ENCODE results near the gene PHACTR1.
"Not testable (repeated sequence)": the region's sequence is repeated elsewhere in the genome, so short reads cannot be mapped to it uniquely, and the experiment has no call there.

Gene PHACTR1

DNA sequence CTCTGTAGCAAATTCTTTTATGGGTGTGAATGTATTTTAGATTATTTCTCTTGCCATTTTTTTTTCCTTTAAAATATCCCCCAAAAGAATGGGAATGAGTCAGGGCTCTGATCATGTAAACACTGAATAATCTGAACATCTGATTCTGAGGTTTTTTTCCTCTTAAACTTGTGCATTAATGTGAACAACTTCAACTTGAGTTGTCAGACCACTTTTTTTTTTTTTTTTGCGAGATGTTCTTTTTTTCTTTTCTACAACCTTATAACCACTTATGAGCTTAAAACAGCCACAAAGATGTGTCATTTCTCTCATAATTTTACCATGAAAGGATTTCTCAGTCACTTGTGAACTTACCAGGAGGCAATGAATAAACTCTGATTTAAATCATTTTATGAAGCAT lies 526.5 kb downstream of the PHACTR1 start:
- FAIRE-seq (no peak), DNase-seq (ENCODE audit: insufficient read length, low spot score) (no peak)
- TF ChIP-seq POLR2AphosphoS5 (IDR thresholded peaks at IDR 0.05; ENCODE audit: low read depth, low read length) = no peak
- TF ChIP-seq POLR2A (IDR thresholded peaks at IDR 0.05; ENCODE audit: low read depth, low read length) = no peak
- TF ChIP-seq SPI1 (IDR thresholded peaks at IDR 0.05; ENCODE audit: low read depth, low read length) = no peak
- TF ChIP-seq PAX5 (IDR thresholded peaks at IDR 0.05; ENCODE audit: insufficient read depth, low read length, severe bottlenecking) = no peak
- no peak for TF ChIP-seq POU2F2 (IDR thresholded peaks at IDR 0.05; ENCODE audit: low read depth, low read length)
- no peak for TF ChIP-seq TAF1 (IDR thresholded peaks at IDR 0.05; ENCODE audit: low read depth, low read length)

DNA sequence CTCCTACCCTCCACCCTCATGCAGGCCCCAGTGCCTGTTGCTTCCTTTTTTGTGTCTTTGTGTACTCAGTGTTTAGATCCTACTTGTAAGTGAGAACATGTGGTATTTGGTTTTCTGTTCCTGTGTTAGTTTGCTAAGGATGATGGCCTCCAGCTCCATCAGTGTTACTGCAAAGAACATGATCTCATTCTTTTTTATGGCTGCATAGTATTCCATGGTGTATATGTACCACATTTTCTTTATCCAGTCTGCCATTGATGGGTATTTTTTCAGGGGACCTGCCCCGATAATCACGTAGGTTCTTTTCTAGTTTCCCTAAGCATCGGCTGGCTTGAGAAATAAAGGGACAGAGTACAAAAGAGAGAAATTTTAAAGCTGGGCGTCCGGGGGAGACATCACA lies 527.2 kb downstream of the PHACTR1 start:
- not testable (repeated sequence) for FAIRE-seq; DNase-seq (ENCODE audit: insufficient read length, low spot score)

DNA sequence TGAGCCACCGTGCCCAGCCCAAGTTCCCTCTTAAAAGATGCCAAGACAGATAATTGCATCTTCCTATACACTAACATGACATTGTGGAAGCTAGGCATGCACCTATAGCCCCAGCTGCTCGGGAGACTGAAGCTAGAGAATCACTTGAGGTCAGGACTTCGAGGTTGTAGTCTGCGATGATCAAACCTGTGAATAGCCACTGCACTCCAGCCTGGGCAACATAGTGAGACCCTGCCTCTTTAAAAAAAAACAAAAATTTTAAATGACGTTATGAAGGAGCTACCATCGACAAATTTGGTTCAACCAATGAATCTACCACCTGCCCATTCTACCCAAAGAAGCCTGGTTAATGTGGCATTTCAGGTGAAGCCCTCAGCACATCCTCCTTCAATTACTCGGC lies 531.1 kb downstream of the PHACTR1 start:
- FAIRE-seq = no peak
- TF ChIP-seq POU2F2 (IDR thresholded peaks at IDR 0.05; ENCODE audit: low read depth, low read length) (no peak), TAF1 (IDR thresholded peaks at IDR 0.05; ENCODE audit: low read depth, low read length) (no peak), POLR2A (IDR thresholded peaks at IDR 0.05; ENCODE audit: low read depth, low read length) (no peak), PAX5 (IDR thresholded peaks at IDR 0.05; ENCODE audit: insufficient read depth, low read length, severe bottlenecking) (no peak), POLR2AphosphoS5 (IDR thresholded peaks at IDR 0.05; ENCODE audit: low read depth, low read length) (no peak), SPI1 (IDR thresholded peaks at IDR 0.05; ENCODE audit: low read depth, low read length) (no peak)
- no peak for DNase-seq (ENCODE audit: insufficient read length, low spot score)

DNA sequence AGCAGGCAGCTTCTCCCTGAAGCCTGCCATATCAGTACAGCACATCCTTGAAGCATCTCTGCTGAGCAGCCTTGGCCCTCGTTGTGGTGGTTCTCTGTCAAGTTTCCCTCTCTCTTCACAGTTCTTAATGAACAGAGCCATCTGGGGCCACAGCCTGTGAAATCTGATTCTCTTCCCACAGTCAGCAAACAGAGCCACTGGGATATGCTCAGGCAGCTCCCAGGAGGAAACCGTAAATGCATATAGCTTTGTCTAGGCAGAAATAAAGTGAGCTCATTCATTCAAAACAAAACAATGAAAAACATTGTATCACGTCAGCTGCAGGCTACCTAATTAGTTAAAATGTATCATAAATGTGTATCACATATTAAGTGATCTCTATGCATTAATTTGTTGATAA lies 531.5 kb downstream of the PHACTR1 start:
- no peak for FAIRE-seq
- DNase-seq (ENCODE audit: insufficient read length, low spot score) = no peak
- no peak for TF ChIP-seq SPI1 (IDR thresholded peaks at IDR 0.05; ENCODE audit: low read depth, low read length)
- no peak for TF ChIP-seq POU2F2 (IDR thresholded peaks at IDR 0.05; ENCODE audit: low read depth, low read length)
- no peak for TF ChIP-seq TAF1 (IDR thresholded peaks at IDR 0.05; ENCODE audit: low read depth, low read length)
- no peak for TF ChIP-seq POLR2A (IDR thresholded peaks at IDR 0.05; ENCODE audit: low read depth, low read length)
- no peak for TF ChIP-seq POLR2AphosphoS5 (IDR thresholded peaks at IDR 0.05; ENCODE audit: low read depth, low read length)
- no peak for TF ChIP-seq PAX5 (IDR thresholded peaks at IDR 0.05; ENCODE audit: insufficient read depth, low read length, severe bottlenecking)

DNA sequence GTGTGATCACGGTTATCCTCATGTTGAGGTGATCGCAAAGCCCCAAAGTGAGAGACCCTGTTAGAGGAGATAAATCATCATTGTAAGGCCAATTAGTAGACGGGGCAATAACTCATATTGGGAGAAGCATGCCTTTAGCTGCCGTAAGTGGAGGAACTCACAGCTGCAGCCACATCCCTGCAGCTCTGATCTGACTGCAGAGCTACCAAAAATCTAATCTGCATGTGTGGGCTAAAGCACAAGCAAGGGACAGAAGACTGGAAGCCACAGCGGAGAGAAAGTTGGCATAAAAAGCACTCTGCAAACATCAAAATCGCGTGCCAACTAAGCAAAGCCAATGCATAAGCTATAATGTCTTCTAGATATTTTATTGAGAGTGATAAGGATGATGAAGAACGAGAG lies 532.0 kb downstream of the PHACTR1 start:
- FAIRE-seq (no peak), DNase-seq (ENCODE audit: insufficient read length, low spot score) (no peak)
- no peak for TF ChIP-seq POLR2AphosphoS5 (IDR thresholded peaks at IDR 0.05; ENCODE audit: low read depth, low read length)
- no peak for TF ChIP-seq PAX5 (IDR thresholded peaks at IDR 0.05; ENCODE audit: insufficient read depth, low read length, severe bottlenecking)
- no peak for TF ChIP-seq POU2F2 (IDR thresholded peaks at IDR 0.05; ENCODE audit: low read depth, low read length)
- no peak for TF ChIP-seq SPI1 (IDR thresholded peaks at IDR 0.05; ENCODE audit: low read depth, low read length)
- no peak for TF ChIP-seq POLR2A (IDR thresholded peaks at IDR 0.05; ENCODE audit: low read depth, low read length)
- TF ChIP-seq TAF1 (IDR thresholded peaks at IDR 0.05; ENCODE audit: low read depth, low read length) = no peak

DNA sequence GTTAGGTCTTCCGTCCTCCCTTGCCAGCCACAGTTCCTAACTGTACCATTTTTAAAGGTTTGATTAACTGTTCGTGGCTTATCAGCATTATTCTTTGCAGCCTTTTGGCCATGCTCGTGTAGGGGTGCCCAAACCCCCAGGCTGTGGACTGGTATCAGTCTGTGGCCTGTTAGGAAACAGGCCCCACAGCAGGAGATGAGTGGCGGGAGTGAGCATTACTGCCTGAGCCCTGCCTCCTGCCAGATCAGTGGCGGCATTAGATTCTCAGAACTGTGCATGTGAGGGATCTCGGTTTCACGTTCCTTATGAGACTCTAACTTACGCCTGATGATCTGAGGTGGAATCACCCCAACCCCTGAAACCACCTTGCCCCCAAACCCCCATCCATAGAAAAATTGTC lies 532.4 kb downstream of the PHACTR1 start:
- FAIRE-seq (no peak), DNase-seq (ENCODE audit: insufficient read length, low spot score) (no peak)
- TF ChIP-seq POLR2A (IDR thresholded peaks at IDR 0.05; ENCODE audit: low read depth, low read length) (no peak), POLR2AphosphoS5 (IDR thresholded peaks at IDR 0.05; ENCODE audit: low read depth, low read length) (no peak), TAF1 (IDR thresholded peaks at IDR 0.05; ENCODE audit: low read depth, low read length) (no peak)

DNA sequence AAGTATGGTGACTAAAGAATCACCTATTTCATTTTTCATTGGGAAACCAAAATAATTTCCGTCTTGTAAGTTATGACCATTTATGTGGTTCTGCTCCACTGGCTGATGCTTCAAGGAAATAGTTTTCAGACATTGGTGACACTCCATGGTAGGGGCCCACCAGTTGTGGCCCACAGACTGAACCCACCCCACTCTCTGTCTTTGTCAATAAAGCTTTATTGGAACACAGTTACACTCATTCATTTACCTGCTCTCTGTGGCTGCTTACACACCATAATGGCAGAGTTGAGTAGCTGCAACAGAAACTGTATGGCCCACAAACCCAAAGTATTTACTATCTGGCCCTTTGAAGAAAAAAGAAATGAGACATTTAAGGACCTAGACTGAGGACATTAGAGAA lies 533.2 kb downstream of the PHACTR1 start:
- TF ChIP-seq POU2F2 (IDR thresholded peaks at IDR 0.05; ENCODE audit: low read depth, low read length) (no peak), POLR2A (IDR thresholded peaks at IDR 0.05; ENCODE audit: low read depth, low read length) (no peak), TAF1 (IDR thresholded peaks at IDR 0.05; ENCODE audit: low read depth, low read length) (no peak), POLR2AphosphoS5 (IDR thresholded peaks at IDR 0.05; ENCODE audit: low read depth, low read length) (no peak), SPI1 (IDR thresholded peaks at IDR 0.05; ENCODE audit: low read depth, low read length) (no peak)
- DNase-seq (ENCODE audit: insufficient read length, low spot score) = no peak
- FAIRE-seq = no peak

DNA sequence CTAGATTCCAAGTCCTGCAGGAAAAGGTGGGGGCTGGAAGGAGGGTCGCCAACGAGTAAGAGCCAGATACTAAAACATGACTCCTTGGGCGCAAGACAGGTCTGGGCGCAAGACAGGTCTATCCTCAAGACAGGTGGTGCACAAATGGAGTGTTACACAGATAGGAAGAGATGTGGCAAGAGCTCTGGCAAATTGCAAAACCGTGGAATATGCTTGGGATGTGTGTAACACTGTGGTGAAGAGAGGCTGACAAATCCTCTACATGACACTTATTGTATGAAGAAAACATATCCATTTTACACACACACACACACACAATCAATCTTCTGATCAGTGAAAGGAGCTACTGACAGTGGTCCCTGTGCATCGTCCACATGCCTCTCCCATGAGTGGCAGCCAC lies 534.1 kb downstream of the PHACTR1 start:
- DNase-seq (ENCODE audit: insufficient read length, low spot score) (no peak), FAIRE-seq (no peak)
- TF ChIP-seq POLR2AphosphoS5 (IDR thresholded peaks at IDR 0.05; ENCODE audit: low read depth, low read length) (no peak), SPI1 (IDR thresholded peaks at IDR 0.05; ENCODE audit: low read depth, low read length) (no peak), POU2F2 (IDR thresholded peaks at IDR 0.05; ENCODE audit: low read depth, low read length) (no peak), PAX5 (IDR thresholded peaks at IDR 0.05; ENCODE audit: insufficient read depth, low read length, severe bottlenecking) (no peak), POLR2A (IDR thresholded peaks at IDR 0.05; ENCODE audit: low read depth, low read length) (no peak), TAF1 (IDR thresholded peaks at IDR 0.05; ENCODE audit: low read depth, low read length) (no peak)

DNA sequence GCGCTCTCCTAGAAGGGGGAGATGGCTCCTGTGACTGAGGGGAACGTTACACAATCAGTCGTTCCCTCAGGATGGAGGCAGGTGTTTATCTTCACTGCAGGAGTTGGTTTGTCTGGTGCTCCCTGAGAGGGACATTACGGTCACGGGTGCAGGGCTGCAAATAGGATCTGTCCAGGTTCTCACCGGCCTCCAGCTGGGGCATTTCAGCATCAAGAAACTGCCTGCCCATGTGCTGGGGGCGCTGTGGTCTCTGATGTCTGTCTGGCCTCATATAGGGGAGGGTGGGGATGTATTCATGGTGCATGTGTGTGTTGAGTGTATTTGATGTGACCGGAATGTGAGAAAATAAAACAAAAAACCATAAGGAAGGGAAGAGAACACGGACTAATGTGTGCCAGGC lies 534.7 kb downstream of the PHACTR1 start:
- FAIRE-seq (no peak), DNase-seq (ENCODE audit: insufficient read length, low spot score) (no peak)
- TF ChIP-seq POU2F2 (IDR thresholded peaks at IDR 0.05; ENCODE audit: low read depth, low read length) (no peak), PAX5 (IDR thresholded peaks at IDR 0.05; ENCODE audit: insufficient read depth, low read length, severe bottlenecking) (no peak), TAF1 (IDR thresholded peaks at IDR 0.05; ENCODE audit: low read depth, low read length) (no peak)

DNA sequence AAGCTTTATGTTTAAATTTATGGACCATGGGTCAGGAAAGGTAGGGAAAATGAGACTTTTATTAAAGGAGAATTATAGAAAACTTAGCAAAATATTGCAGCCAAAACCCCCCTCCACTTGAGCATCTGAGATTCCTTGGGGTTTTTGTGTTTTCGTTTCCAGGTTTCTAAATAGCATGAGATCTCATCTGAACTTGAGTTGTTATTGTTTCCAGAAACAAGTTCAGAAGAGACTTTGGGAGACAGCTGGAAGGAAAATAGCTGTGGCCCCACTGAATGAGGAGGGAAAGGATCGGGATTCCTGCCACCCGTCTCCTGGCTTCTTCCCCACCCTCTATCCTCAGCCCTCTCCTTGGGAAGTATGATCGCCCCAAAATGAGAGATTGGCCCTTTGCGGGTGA lies 536.2 kb downstream of the PHACTR1 start:
- no peak for TF ChIP-seq TAF1 (IDR thresholded peaks at IDR 0.05; ENCODE audit: low read depth, low read length)
- TF ChIP-seq SPI1 (IDR thresholded peaks at IDR 0.05; ENCODE audit: low read depth, low read length) = no peak
- TF ChIP-seq PAX5 (IDR thresholded peaks at IDR 0.05; ENCODE audit: insufficient read depth, low read length, severe bottlenecking) = no peak
- TF ChIP-seq POLR2A (IDR thresholded peaks at IDR 0.05; ENCODE audit: low read depth, low read length) = no peak
- TF ChIP-seq POU2F2 (IDR thresholded peaks at IDR 0.05; ENCODE audit: low read depth, low read length) = no peak
- TF ChIP-seq POLR2AphosphoS5 (IDR thresholded peaks at IDR 0.05; ENCODE audit: low read depth, low read length) = no peak
- DNase-seq (ENCODE audit: insufficient read length, low spot score) (no peak), FAIRE-seq (no peak)

DNA sequence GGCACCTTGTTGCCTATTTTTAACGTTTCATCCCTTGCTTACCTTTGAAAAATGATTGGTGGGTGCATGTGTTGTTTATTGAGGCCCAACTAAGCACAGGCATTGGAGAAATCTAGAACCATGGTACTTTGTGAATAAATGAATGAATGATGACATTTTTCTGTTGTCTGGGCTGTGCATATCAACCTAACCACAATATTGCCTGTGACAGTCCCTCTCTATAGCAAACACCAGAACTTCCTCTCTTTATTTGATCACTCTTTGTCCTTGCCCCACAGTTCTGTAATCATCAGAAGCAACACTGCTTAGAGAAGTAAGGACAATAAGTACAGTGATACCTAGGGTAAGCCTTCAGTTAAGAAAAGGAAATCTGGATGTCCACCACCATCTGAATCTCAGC lies 536.7 kb downstream of the PHACTR1 start:
- peak; percentile 26 for FAIRE-seq

More for the DNA sequence above, 536.7 kb downstream of the PHACTR1 start:
- DNase-seq (ENCODE audit: insufficient read length, low spot score) = no peak
- TF ChIP-seq POU2F2 (IDR thresholded peaks at IDR 0.05; ENCODE audit: low read depth, low read length) (no peak), SPI1 (IDR thresholded peaks at IDR 0.05; ENCODE audit: low read depth, low read length) (peak; percentile 18; the same call in 1 of the 2 replicates), TAF1 (IDR thresholded peaks at IDR 0.05; ENCODE audit: low read depth, low read length) (no peak)

All from GM12891 (cell line).